ENCODE data around the gene CACNG6.

The CACNG6 gene

DNA sequence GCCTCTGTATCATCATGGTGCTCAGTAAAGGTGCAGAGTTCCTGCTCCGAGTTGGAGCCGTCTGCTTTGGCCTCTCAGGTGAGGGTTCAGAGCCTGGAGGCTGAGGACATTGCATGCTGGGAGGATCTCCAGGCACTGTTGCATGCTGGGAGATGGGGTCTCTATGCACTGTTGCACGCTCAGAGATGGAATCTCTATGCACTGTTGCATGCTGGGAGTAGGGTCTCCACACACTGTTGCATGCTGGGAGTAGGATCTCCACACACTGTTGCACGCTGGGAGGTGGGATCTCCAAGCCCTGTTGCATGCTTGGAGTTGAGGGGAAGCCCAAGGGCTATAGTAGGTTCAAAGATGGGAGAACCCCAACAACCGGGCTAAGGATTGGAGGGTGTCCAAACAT, 8.3 kb downstream of the CACNG6 start:
- DNase-seq (ENCODE audit: insufficient read length, low spot score): no peak
- no peak for TF ChIP-seq POLR2A (IDR thresholded peaks at IDR 0.05; ENCODE audit: low read depth, low read length)
- FAIRE-seq: no peak

DNA sequence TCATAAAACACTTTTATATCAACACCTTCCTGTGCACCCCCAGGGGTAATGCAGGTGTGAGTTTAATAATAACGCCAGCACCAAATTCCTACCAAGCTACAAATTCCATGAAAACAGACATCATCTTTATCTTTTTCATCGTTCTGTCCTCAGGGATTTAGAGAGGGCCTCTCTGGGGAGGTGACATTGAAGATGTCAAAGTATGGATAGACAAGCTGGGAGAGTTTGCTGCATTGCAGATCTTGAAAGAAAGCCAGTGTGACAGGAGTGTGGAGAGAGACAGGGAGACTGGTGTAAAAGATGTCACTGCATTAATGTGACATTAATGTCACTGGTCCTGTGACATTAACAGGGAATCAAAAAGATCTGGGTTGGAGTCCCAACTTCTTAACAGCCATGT, 10.1 kb downstream of the CACNG6 start:
- TF ChIP-seq POLR2A (IDR thresholded peaks at IDR 0.05; ENCODE audit: low read depth, low read length): no peak
- DNase-seq (ENCODE audit: insufficient read length, low spot score): no peak
- FAIRE-seq: no peak

DNA sequence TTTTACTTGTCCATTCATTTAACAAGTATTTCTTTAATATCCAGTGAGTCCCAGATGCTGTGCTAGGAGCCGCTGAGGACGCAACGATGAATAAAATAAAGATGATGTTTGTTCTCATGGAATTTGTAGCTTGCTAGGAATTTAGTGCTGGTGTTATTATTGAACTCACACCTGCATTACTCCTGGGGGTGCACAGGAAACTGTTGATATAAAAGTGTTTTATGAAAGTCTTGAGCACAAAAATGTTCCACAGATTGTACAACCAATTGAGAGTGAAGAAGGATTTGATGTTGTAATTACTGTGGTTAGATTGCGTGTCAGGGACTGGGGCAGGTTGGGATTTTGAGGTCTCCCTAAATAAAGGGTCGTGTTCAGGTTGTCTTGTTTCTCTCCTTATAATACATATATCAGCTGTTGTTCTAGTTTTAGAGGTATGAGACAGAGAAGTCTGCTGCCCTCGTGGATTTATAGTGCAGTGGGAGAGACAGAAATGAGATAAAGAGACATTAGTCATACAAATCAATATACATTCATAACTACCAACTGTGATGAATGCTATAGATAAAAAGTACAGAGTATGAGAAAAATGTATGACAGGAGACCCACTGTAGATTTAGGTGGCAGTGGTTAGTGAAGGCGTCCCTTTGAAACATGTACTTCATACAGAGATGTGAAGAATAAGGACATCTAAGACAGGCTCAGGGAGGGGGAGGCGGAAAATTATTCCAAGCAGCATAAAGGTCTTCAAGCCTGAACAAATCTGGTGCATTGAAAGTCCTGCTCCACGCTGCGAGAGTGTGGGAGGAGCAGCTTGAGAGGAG, 11.3 kb downstream of the CACNG6 start:
- TF ChIP-seq POLR2A (IDR thresholded peaks at IDR 0.05; ENCODE audit: low read depth, low read length): no peak
- FAIRE-seq: no peak

DNA sequence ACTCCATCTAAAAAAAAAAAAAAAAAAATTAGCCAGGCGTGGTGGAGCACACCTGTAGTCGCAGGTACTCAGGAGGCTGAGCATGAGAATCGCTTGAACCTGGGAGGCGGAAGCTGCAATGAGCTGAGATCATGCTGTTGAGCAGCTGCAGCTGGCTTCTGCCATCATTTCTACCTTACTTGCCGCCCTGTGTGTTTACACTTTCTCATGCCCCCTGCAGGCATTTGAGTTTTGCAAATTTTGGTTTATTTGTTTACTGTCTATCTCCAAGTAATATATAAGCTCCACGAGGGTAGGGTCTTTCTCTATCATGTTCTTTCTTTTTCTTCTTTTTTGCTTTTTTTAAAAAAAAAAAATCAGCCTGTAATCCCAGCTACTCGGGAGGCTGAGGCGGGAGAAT, 18.0 kb downstream of the CACNG6 start:
- FAIRE-seq: no peak
- DNase-seq (ENCODE audit: insufficient read length, low spot score): no peak

More for the DNA sequence above, 11.3 kb downstream of the CACNG6 start:
- no peak for DNase-seq (ENCODE audit: insufficient read length, low spot score)

DNA sequence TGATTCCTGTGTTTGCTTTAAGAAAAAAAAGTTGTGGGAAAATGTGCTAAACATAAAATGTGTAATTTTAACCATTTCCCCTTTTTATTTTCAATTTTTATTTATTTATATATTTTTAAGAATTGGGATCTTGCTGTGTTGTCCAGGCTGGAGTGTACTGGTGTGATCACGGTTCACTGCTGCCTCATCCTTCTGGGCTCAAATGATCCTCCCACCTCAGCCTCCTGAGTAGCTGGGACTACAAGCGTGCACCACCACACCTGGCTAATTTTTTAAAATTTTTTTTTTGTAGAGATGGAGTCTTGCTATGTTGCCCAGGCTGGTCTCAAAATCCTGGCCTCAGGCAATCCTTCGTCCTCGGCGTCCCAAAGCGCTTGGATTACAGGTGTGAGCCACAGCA, 19.0 kb downstream of the CACNG6 start:
- no peak for TF ChIP-seq POLR2A (IDR thresholded peaks at IDR 0.05; ENCODE audit: low read depth, low read length)
- FAIRE-seq: no peak

More for the DNA sequence above, 18.0 kb downstream of the CACNG6 start:
- TF ChIP-seq POLR2A (IDR thresholded peaks at IDR 0.05; ENCODE audit: low read depth, low read length): no peak

DNA sequence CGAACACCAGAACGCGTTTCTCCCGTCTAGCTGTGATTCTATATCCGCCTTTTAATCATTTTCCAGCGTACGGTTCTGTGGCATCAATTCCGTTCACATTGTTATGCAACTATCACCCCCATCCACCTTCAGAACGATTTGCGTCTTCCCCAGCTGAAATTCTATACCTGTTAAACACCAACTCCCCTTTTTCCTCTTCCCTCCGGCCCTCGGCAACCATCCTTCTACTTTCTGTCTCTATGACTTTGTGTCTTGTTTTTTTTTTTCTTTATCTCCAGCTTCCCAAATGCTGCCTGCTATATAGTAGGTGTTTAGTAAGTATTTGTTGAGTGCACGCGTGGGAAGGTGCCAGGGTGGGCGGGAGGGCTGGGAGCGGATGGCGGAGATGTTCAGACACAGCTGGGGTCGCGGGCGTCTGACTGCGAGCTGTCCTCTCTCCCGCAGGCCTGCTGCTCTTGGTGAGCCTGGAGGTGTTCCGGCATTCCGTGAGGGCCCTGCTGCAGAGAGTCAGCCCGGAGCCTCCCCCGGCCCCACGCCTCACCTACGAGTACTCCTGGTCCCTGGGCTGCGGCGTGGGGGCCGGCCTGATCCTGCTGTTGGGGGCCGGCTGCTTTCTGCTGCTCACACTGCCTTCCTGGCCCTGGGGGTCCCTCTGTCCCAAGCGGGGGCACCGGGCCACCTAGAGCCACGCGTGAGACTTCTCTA, 20.2 kb downstream of the CACNG6 start:
- no peak for TF ChIP-seq POLR2A (IDR thresholded peaks at IDR 0.05; ENCODE audit: low read depth, low read length)
- FAIRE-seq (no peak), DNase-seq (ENCODE audit: insufficient read length, low spot score) (no peak)

More for the DNA sequence above, 19.0 kb downstream of the CACNG6 start:
- DNase-seq (ENCODE audit: insufficient read length, low spot score): no peak

DNA sequence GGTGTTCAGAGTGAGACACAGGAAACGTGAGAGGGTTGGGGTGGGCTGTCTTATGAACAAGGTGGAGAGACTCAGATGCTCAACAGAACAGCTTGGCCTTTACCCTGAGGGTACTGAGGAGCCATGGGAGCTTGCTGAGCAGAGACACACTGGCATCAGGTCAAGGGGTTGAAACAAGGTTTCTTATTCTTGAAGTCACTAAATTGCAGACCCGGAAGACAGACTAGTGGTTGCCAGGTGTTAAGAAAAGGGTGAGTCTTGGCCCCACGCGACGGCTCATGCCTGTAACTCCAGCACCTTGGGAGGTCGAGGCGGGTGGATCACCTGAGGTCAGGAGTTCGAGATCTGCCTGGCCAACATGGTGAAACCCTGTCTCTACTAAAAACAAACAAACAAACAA, 22.4 kb downstream of the CACNG6 start:
- DNase-seq (ENCODE audit: insufficient read length, low spot score) (no peak), FAIRE-seq (no peak)
- TF ChIP-seq POLR2A (IDR thresholded peaks at IDR 0.05; ENCODE audit: low read depth, low read length): no peak

DNA sequence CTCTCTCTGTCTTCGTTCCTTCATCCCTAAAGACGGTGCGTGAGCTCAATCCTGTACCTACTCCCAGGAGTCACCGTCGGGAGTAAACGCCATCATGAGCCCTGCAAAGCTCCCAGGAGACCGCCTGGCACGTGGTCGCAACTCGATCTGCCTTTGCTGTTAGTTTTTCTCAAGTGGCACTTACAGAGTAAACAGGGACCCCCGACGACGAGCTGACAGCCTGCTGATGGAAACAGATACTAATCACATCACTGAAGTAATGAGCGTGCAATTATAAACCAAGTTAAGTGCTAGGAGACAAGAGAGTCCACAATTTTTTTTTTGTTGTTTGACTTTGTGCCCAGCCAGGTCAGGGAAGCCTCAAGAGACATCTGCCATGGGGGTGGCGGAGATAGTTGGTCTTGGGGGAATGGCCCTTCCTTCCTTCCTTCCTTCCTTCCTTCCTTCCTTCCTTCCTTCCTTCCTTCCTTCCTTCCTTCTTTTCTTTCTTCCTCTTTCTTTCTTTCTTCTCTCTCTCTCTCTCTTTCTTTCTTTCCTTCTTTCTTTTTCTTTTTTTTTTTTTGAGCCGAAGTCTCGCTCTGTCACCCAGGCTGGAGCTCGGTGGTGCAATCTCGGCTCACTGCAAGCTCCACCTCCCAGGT, 23.6 kb downstream of the CACNG6 start:
- TF ChIP-seq POLR2A (IDR thresholded peaks at IDR 0.05; ENCODE audit: low read depth, low read length): no peak
- FAIRE-seq (no peak), DNase-seq (ENCODE audit: insufficient read length, low spot score) (no peak)

DNA sequence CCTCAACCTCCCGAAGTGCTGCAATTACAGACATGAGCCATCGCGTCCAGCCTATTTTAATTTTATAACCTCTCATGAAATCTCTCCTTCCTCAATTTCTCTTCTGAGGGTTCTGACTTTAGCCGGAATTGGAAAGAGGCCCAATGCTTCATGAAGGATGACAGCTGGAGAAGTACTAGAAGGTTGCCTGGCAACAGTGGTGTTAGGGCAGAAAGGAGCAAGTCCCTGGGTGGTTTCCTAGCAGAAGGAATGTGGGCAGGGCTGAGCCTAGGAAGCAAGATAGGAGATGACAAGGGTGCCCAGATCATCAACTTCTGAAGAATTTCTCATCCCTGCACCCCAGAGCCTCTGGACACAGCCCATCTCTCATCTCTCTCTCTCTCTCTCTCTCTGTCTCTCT, 25.8 kb downstream of the CACNG6 start:
- FAIRE-seq: no peak
- DNase-seq (ENCODE audit: insufficient read length, low spot score): no peak
- no peak for TF ChIP-seq POLR2A (IDR thresholded peaks at IDR 0.05; ENCODE audit: low read depth, low read length)

DNA sequence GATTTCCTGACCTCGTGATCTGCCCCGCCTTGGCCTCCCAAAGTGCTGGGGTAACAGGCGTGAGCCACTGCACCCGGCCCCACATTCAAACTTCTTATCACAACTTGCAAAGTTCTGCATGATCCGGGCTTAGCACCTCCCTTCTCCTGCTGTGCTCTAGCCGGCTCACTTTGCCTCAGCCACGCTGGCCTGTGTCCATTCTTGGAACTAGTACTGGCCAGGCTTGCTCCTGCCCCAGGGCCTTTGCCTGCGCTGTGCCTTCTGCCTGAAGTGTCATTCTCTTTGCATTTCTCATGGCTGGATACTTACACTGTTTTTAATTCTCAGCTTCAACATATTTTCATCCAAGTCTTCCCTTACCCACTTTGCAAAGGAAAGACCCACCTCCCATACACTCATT, 29.9 kb downstream of the CACNG6 start:
- TF ChIP-seq POLR2A (IDR thresholded peaks at IDR 0.05; ENCODE audit: low read depth, low read length): no peak
- FAIRE-seq: no peak
- no peak for DNase-seq (ENCODE audit: insufficient read length, low spot score)

DNA sequence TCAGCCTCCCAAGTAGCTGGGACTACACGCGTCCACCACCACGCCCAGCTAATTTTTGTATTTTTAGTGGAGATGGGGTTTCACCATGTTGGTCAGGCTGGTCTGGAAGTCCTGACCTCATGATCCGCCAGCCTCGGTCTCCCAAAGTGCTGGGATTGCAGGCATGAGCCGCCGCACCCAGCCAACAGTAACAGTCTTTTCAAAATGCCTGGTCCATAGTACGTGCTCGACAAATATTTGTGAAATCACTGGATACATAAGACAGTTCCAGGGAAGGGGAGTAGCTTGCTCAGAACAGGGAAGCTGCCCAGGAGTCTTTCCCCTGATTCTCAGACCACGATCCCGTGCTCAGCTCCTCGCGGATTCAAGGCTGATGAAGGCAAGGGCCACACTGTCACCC, 30.5 kb downstream of the CACNG6 start:
- DNase-seq (ENCODE audit: insufficient read length, low spot score): no peak
- no peak for TF ChIP-seq POLR2A (IDR thresholded peaks at IDR 0.05; ENCODE audit: low read depth, low read length)
- FAIRE-seq: no peak

DNA sequence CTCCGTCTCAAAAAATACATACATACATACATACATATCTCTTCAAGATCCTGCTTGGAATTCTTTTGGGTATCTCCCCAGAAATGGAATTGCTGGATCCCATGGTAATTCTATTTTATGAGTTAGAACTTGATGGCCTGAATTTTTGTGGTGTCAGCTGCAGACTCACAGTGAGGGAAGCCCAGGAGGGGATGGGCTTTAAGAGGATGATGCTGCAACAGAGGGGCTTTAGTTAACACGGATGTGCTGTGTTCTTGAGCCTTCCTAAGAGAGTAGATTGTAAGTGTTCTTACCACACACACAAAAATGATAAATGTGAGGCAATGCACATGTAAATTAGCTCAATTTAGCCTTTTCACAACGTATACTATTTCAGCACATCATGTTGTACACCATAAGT, 31.8 kb downstream of the CACNG6 start:
- TF ChIP-seq POLR2A (IDR thresholded peaks at IDR 0.05; ENCODE audit: low read depth, low read length): no peak
- FAIRE-seq: no peak
- DNase-seq (ENCODE audit: insufficient read length, low spot score): no peak

DNA sequence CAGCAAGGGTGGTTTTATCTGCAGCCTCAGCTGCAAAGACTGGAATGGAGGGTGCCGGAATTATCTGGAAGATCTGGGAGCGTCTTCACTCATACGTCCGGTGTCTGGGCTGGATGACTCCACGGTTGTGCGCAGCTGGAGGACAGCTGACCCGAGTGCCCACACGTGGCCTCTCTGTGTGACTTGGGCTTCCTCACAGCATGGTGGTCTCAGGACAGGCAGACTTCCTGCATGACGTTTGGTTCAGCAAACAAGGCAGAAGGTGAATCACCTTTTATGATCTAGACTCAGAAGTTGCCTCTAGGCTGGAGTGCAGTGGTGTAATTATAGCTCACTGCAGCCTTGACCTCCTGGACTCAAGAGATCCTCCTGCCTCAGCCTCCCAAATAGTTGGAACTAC, 33.2 kb downstream of the CACNG6 start:
- DNase-seq (ENCODE audit: insufficient read length, low spot score) (no peak), FAIRE-seq (no peak)
- TF ChIP-seq POLR2A (IDR thresholded peaks at IDR 0.05; ENCODE audit: low read depth, low read length): no peak

DNA sequence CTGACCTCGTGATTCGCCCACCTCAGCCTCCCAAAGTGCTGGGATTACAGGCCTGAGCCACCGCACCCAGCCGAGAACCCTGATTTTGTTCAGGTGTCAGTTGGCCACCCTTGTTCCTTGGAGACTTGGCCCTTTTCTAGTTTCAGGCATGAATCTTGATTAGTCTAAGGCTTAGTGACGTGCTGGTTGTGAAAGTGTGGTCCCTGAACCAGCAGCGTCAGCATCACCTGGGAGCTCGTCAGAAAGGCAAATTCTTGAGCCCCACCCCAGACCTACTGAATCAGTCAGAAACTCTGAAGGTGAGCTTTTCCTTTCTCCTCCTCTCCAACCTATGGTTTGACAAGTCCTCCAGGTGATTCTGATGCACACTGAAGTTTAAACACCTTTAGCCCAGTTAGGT, 35.2 kb downstream of the CACNG6 start:
- no peak for TF ChIP-seq POLR2A (IDR thresholded peaks at IDR 0.05; ENCODE audit: low read depth, low read length)
- DNase-seq (ENCODE audit: insufficient read length, low spot score): no peak
- no peak for FAIRE-seq

Data from H54 (cell line).